ENCODE measurements around the gene SAMM50.

Gene SAMM50

DNA sequence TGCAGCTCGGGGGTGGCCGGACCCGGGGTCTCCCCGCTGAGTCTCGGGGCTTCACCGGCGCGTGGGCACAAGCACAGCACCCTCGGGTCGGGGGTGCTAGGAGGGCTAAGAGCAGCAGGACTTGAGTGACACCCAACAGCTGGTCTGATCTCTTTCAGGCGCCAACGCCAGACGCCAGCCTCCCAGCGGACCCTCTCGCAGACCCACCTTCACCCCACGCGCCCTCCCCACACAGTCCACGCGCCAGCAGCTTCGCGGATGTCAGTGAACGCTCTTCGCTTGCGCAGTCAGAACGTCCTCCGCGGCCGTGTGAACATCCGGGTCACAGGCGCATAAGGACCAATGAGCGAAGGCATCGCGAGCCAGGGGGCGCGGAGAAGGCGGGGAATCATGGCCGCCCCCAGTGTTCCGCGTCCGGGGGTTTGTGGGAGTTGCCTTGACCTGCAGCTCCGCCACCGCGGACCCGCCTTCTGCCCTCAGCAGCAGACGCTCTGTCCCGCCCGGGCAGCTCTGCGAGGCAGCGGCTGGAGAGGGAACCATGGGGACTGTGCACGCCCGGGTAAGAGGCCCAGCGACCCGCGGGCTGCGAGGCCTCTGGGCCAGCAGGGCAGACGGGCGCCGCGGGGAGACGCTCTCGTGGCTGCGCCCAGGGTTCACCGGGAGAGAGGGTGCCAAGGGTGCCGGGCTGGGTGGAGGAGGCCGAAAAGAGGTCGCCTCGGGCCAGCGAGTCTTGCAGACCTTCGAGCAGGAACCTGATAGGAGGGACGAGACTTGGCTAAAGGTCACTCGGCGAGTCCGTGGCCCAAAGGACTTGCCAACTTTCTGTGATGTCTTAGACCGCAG, at the start of gene SAMM50:
TSS of gene SAMM50 (plus strand) at position 403 of the 843 bp plus-strand sequence. CDS start at position 539, 136 bp downstream.
- DNase-seq (ENCODE audit: low spot score) = peak; percentile 89

DNA sequence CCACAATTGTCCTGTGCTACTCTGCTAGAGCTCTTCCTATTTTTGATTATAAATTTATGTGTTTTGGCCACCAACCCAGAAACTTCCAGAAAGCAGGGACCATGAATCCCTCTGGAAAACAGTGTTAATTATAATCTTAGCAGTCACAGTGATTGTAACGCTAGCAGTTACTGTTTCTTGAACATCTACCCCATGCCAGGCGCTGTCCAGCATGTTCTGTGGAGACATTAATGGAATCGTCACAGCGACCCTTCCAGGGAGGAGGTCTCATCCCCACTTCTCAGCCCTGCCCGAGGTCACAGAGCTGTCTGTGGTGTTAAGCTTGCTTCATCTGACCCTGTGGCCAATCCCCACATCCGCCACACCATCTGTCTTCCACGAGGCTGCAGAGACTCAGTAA, 49.6 kb upstream of the SAMM50 start:
- DNase-seq (ENCODE audit: low spot score) = no peak

DNA sequence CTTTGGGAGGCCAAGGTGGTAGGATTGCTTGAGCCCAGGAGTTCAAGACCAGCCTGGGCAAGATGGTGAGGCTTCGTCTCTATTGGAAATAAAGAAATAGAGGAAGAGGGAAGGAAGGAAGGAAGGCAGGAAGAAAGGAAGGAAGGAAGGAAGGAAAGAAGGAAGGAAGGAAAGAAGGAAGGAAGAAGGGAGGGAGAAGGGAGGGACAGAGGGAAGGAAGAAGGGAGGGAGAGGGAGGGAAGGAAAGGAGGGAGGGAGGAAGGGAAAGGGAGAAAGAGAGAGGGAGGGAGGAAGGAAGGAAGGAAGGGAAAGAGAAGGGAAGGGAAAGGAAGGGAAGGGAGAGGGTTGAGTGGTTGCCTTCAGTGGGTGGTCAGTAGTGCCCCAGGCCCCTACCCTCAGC, 45.5 kb upstream of the SAMM50 start:
- no peak for DNase-seq (ENCODE audit: low spot score)

DNA sequence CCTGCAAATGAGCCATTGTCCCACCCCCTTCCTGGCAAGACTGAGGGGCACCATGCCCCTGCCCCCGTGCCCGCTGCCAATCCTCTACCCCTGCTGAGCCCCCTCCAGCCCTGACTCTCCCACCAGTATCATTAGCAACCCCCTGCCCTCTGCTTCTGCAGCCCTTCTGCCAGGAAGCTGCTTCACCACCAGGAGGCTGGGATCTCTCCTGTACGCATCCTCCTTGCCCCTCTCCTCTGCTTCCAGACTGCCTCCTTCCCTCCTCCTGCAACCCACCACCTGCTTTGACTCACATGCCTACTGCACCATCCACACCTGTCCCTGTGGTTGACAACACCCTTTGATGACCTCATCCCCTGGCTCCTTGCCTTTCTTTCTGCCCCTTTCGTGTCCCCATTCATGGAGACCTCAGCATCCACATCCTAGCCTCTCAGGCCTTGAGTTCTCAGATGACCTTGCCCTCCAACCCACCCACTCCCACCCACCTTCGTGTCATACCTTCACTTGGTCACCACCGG, 45.0 kb upstream of the SAMM50 start:
- no peak for DNase-seq (ENCODE audit: low spot score)

DNA sequence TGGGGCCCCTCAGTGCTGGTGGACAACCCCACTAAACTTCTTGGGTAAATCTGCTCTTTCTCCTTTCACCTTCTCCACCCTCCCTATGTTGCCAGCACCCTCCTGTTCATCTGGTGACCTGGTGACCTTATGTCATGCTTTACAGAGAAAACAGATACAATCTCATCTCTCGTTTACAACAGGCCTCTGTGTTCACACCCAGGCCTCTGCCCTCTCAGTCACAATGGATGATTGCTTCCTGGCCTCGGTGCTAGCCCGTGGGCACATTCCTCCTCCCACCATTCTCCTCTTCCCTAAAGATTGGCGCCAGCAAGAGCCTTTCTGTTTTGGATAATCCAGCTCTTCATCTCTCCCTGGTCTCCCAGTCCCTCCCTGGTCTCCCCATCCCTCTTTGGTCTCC, 43.9 kb upstream of the SAMM50 start:
- no peak for DNase-seq (ENCODE audit: low spot score)

DNA sequence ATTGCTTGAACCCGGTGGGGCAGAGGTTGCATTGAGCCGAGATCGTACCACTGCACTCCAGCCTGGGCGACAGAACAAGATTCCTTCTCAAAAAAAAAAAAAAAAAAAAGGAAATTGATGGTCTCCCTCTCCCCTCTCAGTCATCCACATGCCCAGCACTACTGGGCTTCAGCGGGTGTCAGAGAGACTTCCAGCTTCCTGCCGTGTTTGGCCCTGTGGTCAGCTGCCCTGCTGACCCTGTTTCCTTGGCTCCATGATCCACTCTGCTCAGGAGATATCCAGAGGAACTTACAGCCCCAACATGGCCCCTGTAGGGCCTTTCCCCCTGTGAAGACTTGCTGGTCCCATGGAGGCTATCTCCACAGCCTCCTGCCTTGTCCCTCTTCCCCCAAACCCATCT, 37.7 kb upstream of the SAMM50 start:
- no peak for DNase-seq (ENCODE audit: low spot score)

DNA sequence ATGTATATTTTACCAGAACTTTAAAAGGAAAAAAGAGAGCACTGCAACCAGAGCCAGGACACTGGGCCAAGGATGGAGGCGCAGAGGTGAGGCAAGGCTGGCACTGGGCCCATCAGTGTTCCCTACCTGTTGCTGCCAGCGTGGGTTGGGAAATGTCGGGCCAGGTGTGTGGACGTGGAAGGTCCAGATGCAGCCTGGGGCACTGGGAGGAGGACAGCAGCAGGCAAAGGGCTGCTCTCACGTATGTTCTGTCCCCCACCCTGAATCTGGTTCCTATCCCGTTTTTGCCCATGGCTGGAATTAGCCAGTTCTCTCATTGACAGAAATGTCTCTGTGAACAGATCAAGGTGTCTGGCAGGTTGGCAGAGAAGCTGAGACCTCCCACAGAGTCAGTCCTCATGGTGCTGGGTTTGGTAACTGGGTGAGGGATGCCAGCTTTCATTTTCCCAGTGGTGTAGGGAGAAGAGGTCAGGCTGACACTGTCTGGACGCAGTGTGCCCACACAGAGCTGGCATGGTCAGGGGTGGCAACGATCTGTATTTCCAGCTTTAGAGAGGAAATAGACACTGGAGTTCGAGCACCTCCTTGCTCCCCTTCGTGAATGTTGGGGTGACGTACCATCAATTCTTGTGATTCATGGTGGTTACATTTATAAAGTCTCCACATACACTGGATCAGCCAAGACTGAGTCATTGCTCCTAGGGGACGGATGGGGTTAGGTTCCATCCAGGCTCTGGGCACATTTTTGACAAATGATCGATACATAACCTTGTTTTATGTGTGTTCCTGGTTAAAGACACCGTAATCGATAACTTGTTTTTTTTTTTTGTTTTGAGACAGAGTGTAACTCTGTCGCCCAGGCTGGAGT, 35.9 kb upstream of the SAMM50 start:
- no peak for DNase-seq (ENCODE audit: low spot score)

DNA sequence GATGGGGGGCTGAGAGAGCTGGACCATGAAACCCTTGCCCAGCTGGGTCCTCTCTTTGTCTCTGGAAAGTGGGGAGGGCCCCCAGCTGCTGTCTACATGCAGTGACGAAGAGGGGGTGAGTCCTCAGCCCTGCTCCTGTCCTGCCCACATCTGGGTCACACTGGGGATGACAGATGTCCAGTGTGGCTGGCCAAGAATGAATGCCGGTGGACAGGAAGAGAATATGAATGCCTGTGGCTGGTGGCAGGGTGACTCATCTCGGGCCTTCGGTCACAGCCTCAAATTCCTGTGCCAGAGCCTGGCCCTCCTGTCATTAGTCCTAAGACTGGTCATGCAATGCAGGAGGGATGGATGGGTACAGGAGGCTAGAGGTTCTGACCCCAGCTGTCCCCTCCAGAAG, 33.9 kb upstream of the SAMM50 start:
- DNase-seq (ENCODE audit: low spot score) = peak; percentile 87

DNA sequence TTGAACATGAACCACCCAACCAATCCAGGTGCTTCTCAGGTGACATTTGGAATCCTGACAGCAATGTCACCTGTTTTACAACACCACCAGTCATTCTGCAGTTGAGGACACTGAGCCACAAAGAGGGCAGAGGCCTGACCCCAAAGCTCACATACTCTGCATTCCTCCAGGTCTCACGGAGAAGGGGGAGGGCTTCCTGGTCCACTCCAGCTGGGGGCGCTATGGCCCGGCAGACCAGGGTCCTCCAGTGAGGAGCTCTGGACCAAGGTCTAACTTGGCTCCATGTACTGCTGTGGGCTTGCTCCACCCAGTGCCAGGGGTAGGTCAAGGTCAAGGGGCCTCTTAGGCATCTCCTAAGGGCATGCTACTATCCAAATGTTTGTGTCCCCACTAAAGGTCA, 33.1 kb upstream of the SAMM50 start:
- peak; percentile 14 for DNase-seq (ENCODE audit: low spot score)

DNA sequence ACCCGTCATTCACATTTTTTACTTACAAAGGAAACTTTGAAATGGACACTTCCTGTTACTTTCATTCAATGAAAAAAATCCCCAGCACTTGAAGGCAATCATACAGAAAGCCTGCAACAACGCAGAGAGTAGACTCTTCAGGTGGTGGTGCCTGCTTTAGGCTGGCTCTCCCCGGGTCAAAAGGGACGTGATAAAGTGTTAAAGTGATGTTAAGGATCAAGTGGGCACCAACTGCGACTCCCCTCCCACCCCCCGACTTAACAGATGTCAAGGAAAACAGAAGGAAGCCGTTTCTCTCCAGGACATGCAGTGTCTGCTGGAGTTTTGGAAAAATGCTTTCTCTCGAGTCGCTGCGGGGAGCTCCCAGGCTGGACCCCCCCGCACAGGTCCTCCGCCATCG, 32.1 kb upstream of the SAMM50 start:
- DNase-seq (ENCODE audit: low spot score) = peak; percentile 18

DNA sequence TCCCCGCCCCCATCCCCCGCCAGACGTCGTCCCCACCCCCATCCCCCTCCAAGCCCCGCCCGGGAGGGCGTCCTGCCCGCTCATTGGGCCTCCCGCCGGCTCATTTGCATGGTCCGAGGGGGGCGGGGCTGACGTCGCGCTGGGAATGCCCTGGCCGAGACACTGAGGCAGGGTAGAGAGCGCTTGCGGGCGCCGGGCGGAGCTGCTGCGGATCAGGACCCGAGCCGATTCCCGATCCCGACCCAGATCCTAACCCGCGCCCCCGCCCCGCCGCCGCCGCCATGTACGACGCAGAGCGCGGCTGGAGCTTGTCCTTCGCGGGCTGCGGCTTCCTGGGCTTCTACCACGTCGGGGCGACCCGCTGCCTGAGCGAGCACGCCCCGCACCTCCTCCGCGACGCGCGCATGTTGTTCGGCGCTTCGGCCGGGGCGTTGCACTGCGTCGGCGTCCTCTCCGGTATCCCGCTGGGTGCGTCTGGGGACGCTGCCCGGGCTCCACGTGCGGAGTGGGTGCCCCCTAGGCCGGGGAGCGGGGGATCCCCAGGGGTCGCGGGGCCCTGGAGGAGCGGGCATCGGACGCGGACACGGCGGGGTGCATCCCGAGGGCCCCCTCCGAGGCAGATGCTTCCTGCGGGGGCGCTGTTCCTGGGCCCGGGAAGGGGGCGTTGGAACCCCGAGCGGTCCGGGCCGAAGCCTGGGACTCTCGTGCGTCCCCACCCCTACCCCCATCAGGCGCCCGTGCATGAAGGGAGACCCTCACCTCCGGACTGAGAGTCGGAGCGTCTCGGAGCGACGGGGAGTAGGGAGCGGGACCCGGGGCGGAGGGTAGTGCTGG, 31.4 kb upstream of the SAMM50 start, which contains the start of gene PNPLA3:
TSS of gene PNPLA3 (plus strand) at position 175 of the 834 bp plus-strand sequence. CDS start at position 282, 107 bp downstream.
- DNase-seq (ENCODE audit: low spot score) = peak; percentile 75

DNA sequence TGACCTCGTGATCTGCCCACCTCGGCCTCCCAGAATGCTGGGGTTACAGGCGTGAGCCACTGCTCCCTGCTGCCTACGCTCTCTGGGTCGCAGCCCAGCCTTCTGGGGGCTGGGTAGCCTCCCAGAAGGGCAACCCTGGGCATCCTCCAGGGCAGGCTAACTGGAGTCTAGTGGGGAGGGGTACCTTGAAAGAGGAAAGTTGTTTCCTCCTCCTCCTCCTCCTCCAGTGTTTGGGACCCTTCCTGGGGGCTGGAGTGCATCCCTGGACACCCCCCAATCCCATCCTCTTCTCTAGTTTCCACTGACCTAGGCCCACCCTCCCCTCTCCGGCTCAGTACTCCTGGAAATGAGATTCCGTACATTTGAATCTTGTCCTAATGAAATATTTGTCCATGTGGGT, 30.4 kb upstream of the SAMM50 start:
- no peak for DNase-seq (ENCODE audit: low spot score)

DNA sequence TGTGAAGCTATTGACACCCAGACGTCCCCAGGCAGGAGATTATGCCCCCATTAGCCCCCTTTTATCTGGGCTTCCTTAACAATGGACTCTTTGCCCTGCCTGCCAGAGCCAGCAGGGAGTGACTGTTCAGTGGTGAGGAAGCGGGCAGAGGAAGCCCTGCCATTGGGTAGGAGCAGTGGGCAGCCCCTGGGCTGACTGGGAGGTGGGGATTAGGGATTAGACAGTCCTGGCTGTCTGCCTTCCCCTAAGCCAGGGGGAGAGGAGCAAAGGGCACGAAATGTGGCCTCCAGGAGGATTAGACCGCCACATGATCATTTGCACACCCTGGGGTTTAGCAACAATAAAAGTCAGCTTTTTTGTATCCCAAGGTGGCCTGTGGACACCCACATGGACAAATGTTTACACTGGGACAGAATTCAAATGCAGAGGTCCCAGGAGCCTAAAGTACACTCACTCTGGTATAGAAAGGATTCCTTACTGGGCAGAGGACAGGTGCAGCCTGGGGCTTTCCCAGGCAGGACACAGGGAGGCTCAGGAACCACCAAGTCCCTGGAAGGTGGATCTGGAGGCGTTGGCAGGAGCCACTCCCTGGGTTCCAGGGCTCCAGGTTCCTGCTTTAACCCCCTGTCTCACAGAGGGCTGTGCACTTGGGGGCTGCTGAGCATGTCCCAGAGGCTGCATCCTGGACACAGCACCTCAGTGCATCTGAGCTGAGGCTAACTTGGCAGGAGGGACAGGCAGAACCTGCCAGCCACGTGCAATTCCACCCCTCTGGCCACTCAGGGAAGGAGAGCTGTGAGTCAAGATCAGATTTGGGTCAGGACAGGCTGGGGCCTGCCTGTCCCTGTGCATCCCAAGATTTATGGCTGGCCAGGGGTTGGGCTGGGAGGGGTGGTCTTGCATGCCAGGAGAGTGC, 29.6 kb upstream of the SAMM50 start:
- DNase-seq (ENCODE audit: low spot score) = peak; percentile 29

DNA sequence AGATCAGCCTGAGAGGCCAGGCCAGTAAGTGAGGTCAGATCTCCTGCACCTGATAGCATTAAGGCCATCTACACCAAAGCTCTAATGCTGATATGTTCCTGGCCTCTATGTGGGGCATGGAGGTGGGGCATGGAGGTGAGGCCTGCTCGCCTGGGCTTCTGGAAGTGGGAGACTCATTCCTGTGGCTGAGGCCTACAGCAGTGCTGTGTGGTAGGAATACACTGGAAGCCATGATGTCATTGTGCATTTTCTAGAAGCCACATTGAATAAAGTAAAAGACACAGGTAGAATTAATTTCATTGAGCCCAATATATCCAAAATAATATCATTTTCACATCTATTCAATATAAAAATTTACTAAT, 28.9 kb upstream of the SAMM50 start:
- DNase-seq (ENCODE audit: low spot score) = no peak

DNA sequence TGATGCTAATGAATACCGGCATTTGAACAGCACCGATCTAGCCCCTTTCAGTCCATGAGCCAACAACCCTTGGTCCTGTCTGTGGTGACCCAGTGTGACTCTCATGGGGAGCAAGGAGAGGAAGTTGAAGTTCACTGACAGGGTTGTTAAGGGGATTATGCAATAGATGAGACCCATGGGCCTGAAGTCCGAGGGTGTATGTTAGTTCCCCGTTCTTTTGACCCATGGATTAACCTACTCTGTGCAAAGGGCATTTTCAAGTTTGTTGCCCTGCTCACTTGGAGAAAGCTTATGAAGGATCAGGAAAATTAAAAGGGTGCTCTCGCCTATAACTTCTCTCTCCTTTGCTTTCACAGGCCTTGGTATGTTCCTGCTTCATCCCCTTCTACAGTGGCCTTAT, 26.8 kb upstream of the SAMM50 start:
- no peak for DNase-seq (ENCODE audit: low spot score)

DNA sequence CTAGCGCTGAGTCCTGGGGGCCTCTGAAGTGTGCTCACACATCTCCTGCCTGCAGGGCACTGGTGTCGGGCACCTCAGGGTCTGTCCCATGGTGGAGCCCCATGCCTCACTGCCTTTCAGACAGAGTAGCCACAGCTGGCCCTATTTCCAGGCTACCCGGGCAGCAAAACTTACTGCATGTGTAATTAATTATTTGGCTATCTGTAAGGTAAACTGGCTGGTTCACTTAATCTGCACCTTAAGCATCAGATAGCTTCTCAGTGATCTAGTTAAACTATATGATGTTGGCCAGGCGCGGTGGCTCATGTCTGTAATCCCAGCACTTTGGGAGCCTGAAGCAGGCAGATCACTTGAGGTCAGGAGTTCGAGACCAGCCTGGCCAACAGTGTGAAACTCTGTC, 26.3 kb upstream of the SAMM50 start:
- no peak for DNase-seq (ENCODE audit: low spot score)

DNA sequence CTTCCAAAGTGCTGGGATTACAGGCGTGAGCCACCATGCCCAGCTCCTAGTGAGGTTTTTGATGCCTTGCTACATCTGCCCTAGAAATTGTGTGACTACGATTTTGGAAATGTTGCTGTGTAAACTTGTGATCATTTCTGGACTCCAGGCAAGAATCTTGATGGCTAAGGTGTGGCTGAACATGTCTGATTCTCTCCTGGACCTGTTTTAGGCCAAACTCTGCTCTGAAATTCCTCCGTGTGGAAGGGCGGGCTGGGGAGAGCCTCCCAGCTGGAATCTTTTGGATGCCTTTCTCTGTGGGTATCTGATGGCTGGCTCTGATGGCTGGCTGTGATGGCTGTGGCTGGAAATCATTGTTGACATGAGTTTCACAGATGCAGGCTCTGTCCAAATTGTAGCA, 23.5 kb upstream of the SAMM50 start:
- DNase-seq (ENCODE audit: low spot score) = no peak

DNA sequence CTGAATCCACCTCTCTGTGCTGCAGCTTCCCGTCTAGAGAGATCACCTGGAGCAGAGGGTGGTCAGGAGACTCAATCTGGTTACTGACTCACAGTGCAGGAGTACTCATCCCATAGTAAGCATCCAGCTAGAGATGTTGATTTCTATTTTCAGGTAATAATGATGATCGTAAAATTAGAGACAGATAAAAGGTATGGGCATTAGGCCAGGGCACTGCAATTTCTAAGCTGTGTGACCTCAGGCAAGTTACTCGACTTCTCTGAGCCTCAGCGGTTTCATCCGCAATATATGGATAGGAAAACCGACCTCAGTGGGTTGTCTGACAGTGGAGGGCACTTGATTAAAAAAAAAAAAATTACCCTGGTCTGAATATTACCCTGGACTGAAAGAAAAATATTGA, 13.8 kb upstream of the SAMM50 start:
- DNase-seq (ENCODE audit: low spot score) = no peak

DNA sequence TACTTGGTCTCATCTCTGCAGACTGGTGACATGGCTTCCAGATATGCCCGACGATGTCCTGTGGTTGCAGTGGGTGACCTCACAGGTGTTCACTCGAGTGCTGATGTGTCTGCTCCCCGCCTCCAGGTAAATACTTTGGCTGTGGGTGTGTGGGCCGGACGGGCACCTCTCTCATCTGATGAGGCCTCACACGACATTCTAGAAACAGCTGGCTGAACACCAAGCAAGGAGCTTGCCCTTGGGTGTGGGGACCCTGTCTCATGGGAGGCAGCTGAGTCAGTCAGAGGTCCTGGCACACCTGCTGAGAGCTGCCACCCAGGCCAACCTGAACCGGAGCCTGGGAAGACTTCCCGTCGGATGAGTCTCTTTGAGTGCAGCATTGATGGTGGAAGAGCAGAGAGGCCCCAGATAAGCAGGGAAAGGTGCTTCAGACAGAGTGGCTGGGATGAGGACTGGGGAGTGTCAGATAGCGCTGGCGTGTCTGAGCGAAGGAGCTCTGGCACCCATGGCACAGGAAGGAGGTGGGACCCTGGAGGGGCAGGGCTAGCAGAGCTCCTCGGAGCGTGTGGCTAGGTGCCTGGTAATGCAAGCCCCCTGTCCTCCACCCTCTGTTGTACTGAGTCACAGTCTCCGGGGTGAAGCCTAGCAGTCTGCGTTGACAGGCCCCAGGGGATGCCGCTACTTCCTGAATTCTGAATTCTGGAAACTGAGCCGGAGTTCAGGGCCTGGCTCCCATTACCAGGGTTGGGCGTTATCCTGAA, 10.4 kb upstream of the SAMM50 start:
- DNase-seq (ENCODE audit: low spot score) = peak; percentile 30

Measured in kidney tubule cell (primary cell).